ENCODE data around the gene DBN1.
A peak's percentile ranks its signal among the peaks of the same experiment; 100 is the strongest.
"Not testable (repeated sequence)": the region's sequence is repeated elsewhere in the genome, so short reads cannot be mapped to it uniquely, and the experiment has no call there.

The DBN1 gene

GRCh38 chr5:177427919-177428573, 45.4 kb downstream of the DBN1 start:
- peak overlapping the region; percentile 81 to 84 for H3K4me3 ChIP-seq (ENCODE audit: low read depth in 1 of 2, low read length in 2 of 2)
- H3K27ac ChIP-seq (ENCODE audit: low read length): peak overlapping the region; percentile 78
- peaks cover 8 to 41% of the 10 kb centered on the region in 2 donors for H3K4me1 ChIP-seq (ENCODE audit: control insufficient read depth in 1 of 2, insufficient read depth in 2 of 2, low read length in 2 of 2)
- H3K27me3 ChIP-seq (ENCODE audit: low read depth, low read length): no peaks in the 10 kb centered on the region
- H3K9me3 ChIP-seq (ENCODE audit: control insufficient read depth in 1 of 2, low read length in 2 of 2): no peaks in the 10 kb centered on the region
- H3K36me3 ChIP-seq (ENCODE audit: control insufficient read depth in 1 of 2, insufficient read depth in 2 of 2, low read length in 2 of 2): peaks cover 13 to 18% of the 10 kb centered on the region in 2 donors

- peak overlapping the region; percentile 81 to 84 for H3K4me3 ChIP-seq (ENCODE audit: low read depth in 1 of 2, low read length in 2 of 2)
- peaks cover 6 to 11% of the 10 kb centered on the region in 2 donors for H3K36me3 ChIP-seq (ENCODE audit: control insufficient read depth in 1 of 2, insufficient read depth in 2 of 2, low read length in 2 of 2)
- peak overlapping the region; percentile 78 for H3K27ac ChIP-seq (ENCODE audit: low read length)
- H3K4me1 ChIP-seq (ENCODE audit: control insufficient read depth in 1 of 2, insufficient read depth in 2 of 2, low read length in 2 of 2): peaks cover 8 to 41% of the 10 kb centered on the region in 2 donors
- H3K9me3 ChIP-seq (ENCODE audit: control insufficient read depth in 1 of 2, low read length in 2 of 2): no peaks in the 10 kb centered on the region
- no peaks in the 10 kb centered on the region for H3K27me3 ChIP-seq (ENCODE audit: low read depth, low read length)
Measured at GRCh38 chr5:177427211-177427822, 46.1 kb downstream of the DBN1 start.

DNA sequence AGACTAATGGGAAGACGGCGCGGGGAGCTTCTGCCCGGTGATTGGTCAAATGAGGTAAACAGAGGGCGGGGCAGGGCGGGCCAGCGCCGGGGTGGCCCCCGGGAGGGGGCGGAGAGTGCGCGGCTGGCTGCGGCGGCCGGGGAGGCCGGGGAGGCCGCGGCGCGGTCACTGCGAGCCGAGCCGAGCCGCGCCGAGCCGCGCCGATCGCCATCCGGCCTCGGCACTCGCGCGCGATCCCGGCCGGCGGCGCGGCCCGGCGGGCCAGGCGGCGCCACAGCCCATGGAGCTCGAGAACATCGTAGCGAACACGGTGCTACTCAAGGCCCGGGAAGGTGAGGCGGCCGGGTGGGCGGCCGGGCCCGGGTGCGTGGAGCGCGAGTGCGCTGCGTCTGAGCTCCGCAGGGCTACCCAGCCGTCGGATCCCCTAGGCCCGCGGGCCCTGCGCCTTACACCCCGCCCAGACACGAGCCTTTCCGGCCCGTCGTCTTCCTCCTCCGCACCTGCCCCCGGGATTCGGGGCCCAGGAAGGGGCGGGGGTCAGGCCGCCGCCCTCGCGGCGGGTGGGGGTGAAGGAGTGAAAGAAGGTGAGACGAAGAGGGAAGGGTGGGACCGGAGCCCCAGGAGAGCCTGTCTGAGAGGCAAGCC, 46.7 kb downstream of the DBN1 start, which contains the start of gene GRK6:
Gene GRK6, plus strand, starts transcription at position 111 of the 645 bp plus-strand sequence. Its CDS starts 170 bp downstream, at position 281.
- peaks cover 8 to 41% of the 10 kb centered on the region in 2 donors for H3K4me1 ChIP-seq (ENCODE audit: control insufficient read depth in 1 of 2, insufficient read depth in 2 of 2, low read length in 2 of 2)

GRCh38 chr5:177425801-177426565, 47.5 kb downstream of the DBN1 start:
- Histone ChIP-seq H3K4me1 (ENCODE audit: control insufficient read depth in 1 of 2, insufficient read depth in 2 of 2, low read length in 2 of 2) (peaks cover 8 to 38% of the 10 kb centered on the region in 2 donors), H3K9me3 (ENCODE audit: control insufficient read depth in 1 of 2, low read length in 2 of 2) (no peaks in the 10 kb centered on the region), H3K27me3 (ENCODE audit: low read depth, low read length) (no peaks in the 10 kb centered on the region), H3K27ac (ENCODE audit: low read length) (peak overlapping the region; percentile 94), H3K4me3 (ENCODE audit: low read depth in 1 of 2, low read length in 2 of 2) (peak overlapping the region; percentile 65), H3K36me3 (ENCODE audit: control insufficient read depth in 1 of 2, insufficient read depth in 2 of 2, low read length in 2 of 2) (no peaks in the 10 kb centered on the region)

More for the DNA sequence above, 46.7 kb downstream of the DBN1 start, which contains the start of gene GRK6:
- H3K36me3 ChIP-seq (ENCODE audit: control insufficient read depth in 1 of 2, insufficient read depth in 2 of 2, low read length in 2 of 2): peaks cover 0 to 7% of the 10 kb centered on the region in 2 donors
- no peaks in the 10 kb centered on the region for H3K9me3 ChIP-seq (ENCODE audit: control insufficient read depth in 1 of 2, low read length in 2 of 2)
- peak within 1 kb of the TSS; percentile 81 to 84 for H3K4me3 ChIP-seq (ENCODE audit: low read depth in 1 of 2, low read length in 2 of 2)
- peak within 1 kb of the TSS; percentile 94 for H3K27ac ChIP-seq (ENCODE audit: low read length)
- H3K27me3 ChIP-seq (ENCODE audit: low read depth, low read length): no peaks in the 10 kb centered on the region

- Histone ChIP-seq H3K27ac (ENCODE audit: low read length) (peak overlapping the region; percentile 94), H3K27me3 (ENCODE audit: low read depth, low read length) (no peaks in the 10 kb centered on the region), H3K36me3 (ENCODE audit: control insufficient read depth in 1 of 2, insufficient read depth in 2 of 2, low read length in 2 of 2) (no peaks in the 10 kb centered on the region), H3K4me3 (ENCODE audit: low read depth in 1 of 2, low read length in 2 of 2) (peak overlapping the region; percentile 65), H3K4me1 (ENCODE audit: control insufficient read depth in 1 of 2, insufficient read depth in 2 of 2, low read length in 2 of 2) (peaks cover 8 to 34% of the 10 kb centered on the region in 2 donors), H3K9me3 (ENCODE audit: control insufficient read depth in 1 of 2, low read length in 2 of 2) (no peaks in the 10 kb centered on the region)
Measured at GRCh38 chr5:177425196-177425800, 48.1 kb downstream of the DBN1 start.

- H3K27ac ChIP-seq (ENCODE audit: low read length): no peak overlapping the region
- H3K27me3 ChIP-seq (ENCODE audit: low read depth, low read length): no peaks in the 10 kb centered on the region
- peaks cover 5 to 21% of the 10 kb centered on the region in 2 donors for H3K4me1 ChIP-seq (ENCODE audit: control insufficient read depth in 1 of 2, insufficient read depth in 2 of 2, low read length in 2 of 2)
- H3K4me3 ChIP-seq (ENCODE audit: low read depth in 1 of 2, low read length in 2 of 2): no peak overlapping the region
- no peaks in the 10 kb centered on the region for H3K9me3 ChIP-seq (ENCODE audit: control insufficient read depth in 1 of 2, low read length in 2 of 2)
- no peaks in the 10 kb centered on the region for H3K36me3 ChIP-seq (ENCODE audit: control insufficient read depth in 1 of 2, insufficient read depth in 2 of 2, low read length in 2 of 2)
Measured at GRCh38 chr5:177423671-177424070, 49.8 kb downstream of the DBN1 start.

- H3K4me3 ChIP-seq (ENCODE audit: low read depth in 1 of 2, low read length in 2 of 2): no peak overlapping the region
- H3K27ac ChIP-seq (ENCODE audit: low read length): no peak overlapping the region
- H3K4me1 ChIP-seq (ENCODE audit: control insufficient read depth in 1 of 2, insufficient read depth in 2 of 2, low read length in 2 of 2): peaks cover 0 to 9% of the 10 kb centered on the region in 2 donors
- no peaks in the 10 kb centered on the region for H3K36me3 ChIP-seq (ENCODE audit: control insufficient read depth in 1 of 2, insufficient read depth in 2 of 2, low read length in 2 of 2)
- H3K27me3 ChIP-seq (ENCODE audit: low read depth, low read length): no peaks in the 10 kb centered on the region
- H3K9me3 ChIP-seq (ENCODE audit: control insufficient read depth in 1 of 2, low read length in 2 of 2): no peaks in the 10 kb centered on the region
Measured at GRCh38 chr5:177421062-177421798, 52.2 kb downstream of the DBN1 start.

GRCh38 chr5:177420472-177420871, 53.0 kb downstream of the DBN1 start:
- not testable (repeated sequence) for H3K4me1 ChIP-seq (ENCODE audit: control insufficient read depth in 1 of 2, insufficient read depth in 2 of 2, low read length in 2 of 2); H3K36me3 ChIP-seq (ENCODE audit: control insufficient read depth in 1 of 2, insufficient read depth in 2 of 2, low read length in 2 of 2); H3K9me3 ChIP-seq (ENCODE audit: control insufficient read depth in 1 of 2, low read length in 2 of 2); H3K27me3 ChIP-seq (ENCODE audit: low read depth, low read length); H3K4me3 ChIP-seq (ENCODE audit: low read depth in 1 of 2, low read length in 2 of 2); H3K27ac ChIP-seq (ENCODE audit: low read length)

- H3K27me3 ChIP-seq (ENCODE audit: low read depth, low read length): no peaks in the 10 kb centered on the region
- peaks cover 0 to 5% of the 10 kb centered on the region in 2 donors for H3K4me1 ChIP-seq (ENCODE audit: control insufficient read depth in 1 of 2, insufficient read depth in 2 of 2, low read length in 2 of 2)
- H3K36me3 ChIP-seq (ENCODE audit: control insufficient read depth in 1 of 2, insufficient read depth in 2 of 2, low read length in 2 of 2): no peaks in the 10 kb centered on the region
- no peak overlapping the region for H3K27ac ChIP-seq (ENCODE audit: low read length)
- H3K4me3 ChIP-seq (ENCODE audit: low read depth in 1 of 2, low read length in 2 of 2): no peak overlapping the region
- H3K9me3 ChIP-seq (ENCODE audit: control insufficient read depth in 1 of 2, low read length in 2 of 2): no peaks in the 10 kb centered on the region
Measured at GRCh38 chr5:177419046-177419445, 54.4 kb downstream of the DBN1 start.

GRCh38 chr5:177417081-177417480, 56.4 kb downstream of the DBN1 start:
- H3K4me3 ChIP-seq (ENCODE audit: low read depth in 1 of 2, low read length in 2 of 2); H3K9me3 ChIP-seq (ENCODE audit: control insufficient read depth in 1 of 2, low read length in 2 of 2); H3K27ac ChIP-seq (ENCODE audit: low read length); H3K27me3 ChIP-seq (ENCODE audit: low read depth, low read length); H3K4me1 ChIP-seq (ENCODE audit: control insufficient read depth in 1 of 2, insufficient read depth in 2 of 2, low read length in 2 of 2); H3K36me3 ChIP-seq (ENCODE audit: control insufficient read depth in 1 of 2, insufficient read depth in 2 of 2, low read length in 2 of 2): not testable (repeated sequence)

Data from muscle layer of duodenum (tissue), 2 donors.